HepG2 (cell line): ENCODE data around the gene CCDC73. TPM values are rescaled to one million over a fixed set of nuclear protein-coding genes. Genes with fewer than 3 reads are reported as not detected.

Experiments
- ATAC-seq: fragments of 200-7000 bp; cut with Tn5 transposase; 3 replicates; pipeline ENCODE4 v1.9.1; 2020; ENCODE audit warnings: mild to moderate bottlenecking, moderate library complexity
- BruUV-seq: library from RNA; stranded (reverse); fragments of 400-500 nt; replicated peaks from 2 replicates; lab custom pipeline; 2021; lab: Mats Ljungman, UMichigan
- CTCF ChIA-PET: fragments of 300-600 bp; formaldehyde crosslinking; extraction: SDS; loops from one replicate; lab custom pipeline; 2021; ENCODE audit warnings: low total read pairs, inconsistent platforms, low intra/inter-chr PET ratio; lab: Yijun Ruan, JAX
- POLR2A ChIA-PET: fragments of 350-600 bp; sonication (Branson Sonifier 250); formaldehyde crosslinking; loops from one replicate; lab custom pipeline; 2020; ENCODE audit warnings: antibody characterized with exemption, inconsistent platforms; lab: Yijun Ruan, JAX
- DNase-seq: peaks from one replicate; pipeline ENCODE4 v3.0.0-alpha.2; 2015; ENCODE audit warnings: low spot score
- FAIRE-seq: peaks from 3 replicates; lab custom pipeline; 2011; peaks lifted over from hg19 to GRCh38; lab: Jason Lieb, UNC
- H2AFZ ChIP-seq: one replicate; pipeline ENCODE4 v1.6.1; 2011; ENCODE audit warnings: low read length, inconsistent platforms
- H3K27ac ChIP-seq: fragments of 300-600 bp; 3 replicates; pipeline ENCODE4 v1.8.0; 2011; ENCODE audit warnings: mixed run types, mild to moderate bottlenecking, mixed read lengths, low read length, inconsistent platforms; ENCODE audit not compliant: insufficient read depth; ENCODE audit errors: extremely low read length
- H3K27me3 ChIP-seq, 2 experiments: fragments of 200-600 bp in 1 of 2; 2 replicates in 1 of 2; 3 replicates in 1 of 2; pipeline versions ENCODE4 v1.6.0 to v1.8.0; 2011; ENCODE audit warnings: low read length in 2 of 2, mild to moderate bottlenecking in 2 of 2, moderate library complexity in 2 of 2, inconsistent platforms in 1 of 2; ENCODE audit not compliant: insufficient read depth in 2 of 2, control insufficient read depth in 1 of 2
- H3K36me3 ChIP-seq, 2 experiments: fragments of 200-600 bp in 1 of 2; replicated peaks in 1 of 2; 2 replicates in 1 of 2; 3 replicates in 1 of 2; pipeline versions ENCODE4 v1.5.1 to v1.8.0; 2011; ENCODE audit warnings: low read length in 2 of 2, inconsistent platforms in 1 of 2; ENCODE audit not compliant: insufficient read depth in 2 of 2, control insufficient read depth in 1 of 2
- H3K4me1 ChIP-seq: 2 replicates; pipeline ENCODE4 v1.5.1; 2012; ENCODE audit warnings: low read length, inconsistent platforms; ENCODE audit not compliant: insufficient read depth
- H3K4me2 ChIP-seq: 2 replicates; pipeline ENCODE4 v1.6.0; 2011; ENCODE audit warnings: low read depth, low read length, inconsistent platforms
- H3K4me3 ChIP-seq, 3 experiments: fragments of 200-600 bp in 1 of 3; sonication (generic), shearing (Covaris generic) in 1 of 3; replicated peaks in 1 of 3; 2 replicates each; pipeline ENCODE4 v1.5.1; 2011 to 2016; ENCODE audit warnings: low read length in 3 of 3, inconsistent platforms in 2 of 3, low read depth in 2 of 3, mild to moderate bottlenecking in 2 of 3, control low read depth in 1 of 3, mixed read lengths in 1 of 3; ENCODE audit not compliant: insufficient read depth in 1 of 3
- H3K79me2 ChIP-seq: one replicate; pipeline ENCODE4 v1.6.1; 2011; ENCODE audit warnings: low read length, inconsistent platforms; ENCODE audit not compliant: insufficient read depth
- H3K9ac ChIP-seq: 2 replicates; pipeline ENCODE4 v1.6.0; 2011; ENCODE audit warnings: mild to moderate bottlenecking, low read depth, low read length, inconsistent platforms; ENCODE audit not compliant: insufficient read depth
- H3K9me3 ChIP-seq: 2 replicates; pipeline ENCODE4 v1.5.1; 2012; ENCODE audit warnings: mild to moderate bottlenecking, low read length
- H4K20me1 ChIP-seq: 2 replicates; pipeline ENCODE4 v1.6.0; 2011; ENCODE audit warnings: inconsistent platforms, mild to moderate bottlenecking, low read length, moderate library complexity; ENCODE audit not compliant: insufficient read depth
- BCL6 ChIP-seq: IDR thresholded peaks from 2 replicates; pipeline ENCODE4 v1.6.1; 2016; ENCODE audit warnings: missing genetic modification reagents, missing compliant biosample characterization
- CBX2 ChIP-seq, 2 experiments: fragments of 200-600 bp in 1 of 2; sonication (generic); formaldehyde crosslinking in 1 of 2; IDR thresholded peaks; 2 replicates each; pipeline versions ENCODE4 v1.7.0 to v1.8.1; 2018 to 2022; ENCODE audit warnings: low read depth in 2 of 2, low read length in 1 of 2, mild to moderate bottlenecking in 1 of 2, missing genetic modification reagents in 1 of 2
- CEBPB ChIP-seq: IDR thresholded peaks from 2 replicates; pipeline ENCODE4 v1.6.1; 2011; ENCODE audit warnings: low read depth, low read length, improper control_type of control experiment, borderline replicate concordance
- CEBPG ChIP-seq: IDR thresholded peaks from 2 replicates; pipeline ENCODE4 v1.6.1; 2016
- CREB1 ChIP-seq, 2 experiments: fragments of 450-650 bp in 1 of 2; IDR thresholded peaks; 2 replicates each; pipeline ENCODE4 v1.6.1; 2016 to 2017; ENCODE audit warnings: control low read depth in 1 of 2, mild to moderate bottlenecking in 1 of 2, missing compliant biosample characterization in 1 of 2, missing genetic modification characterization in 1 of 2
- FOXC1 ChIP-seq: sonication (generic); formaldehyde crosslinking; IDR thresholded peaks from 2 replicates; pipeline ENCODE4 v1.8.0; 2022; ENCODE audit warnings: mild to moderate bottlenecking, missing genetic modification reagents, borderline replicate concordance
- HDAC2 ChIP-seq: sonication (generic); formaldehyde crosslinking; IDR thresholded peaks from 2 replicates; pipeline ENCODE4 v1.4.0; 2020; ENCODE audit warnings: missing genetic modification reagents
- MYNN ChIP-seq: sonication (generic); formaldehyde crosslinking; IDR thresholded peaks from 2 replicates; pipeline ENCODE4 v1.4.0; 2020; ENCODE audit warnings: mild to moderate bottlenecking, low read depth, missing genetic modification reagents
- ZNF143 ChIP-seq: sonication (generic); formaldehyde crosslinking; IDR thresholded peaks from 2 replicates; pipeline ENCODE4 v1.4.0; 2020; ENCODE audit warnings: missing genetic modification reagents
- ZNF292 ChIP-seq: sonication (generic); formaldehyde crosslinking; IDR thresholded peaks from 2 replicates; pipeline ENCODE4 v1.8.1; 2022; ENCODE audit warnings: mild to moderate bottlenecking, low read depth, missing genetic modification reagents, borderline replicate concordance
- ZNF441 ChIP-seq: sonication (generic); formaldehyde crosslinking; IDR thresholded peaks from 2 replicates; pipeline ENCODE4 v1.7.0; 2021; ENCODE audit warnings: missing genetic modification reagents, borderline replicate concordance
- ZNF614 ChIP-seq: IDR thresholded peaks from 2 replicates; pipeline ENCODE4 v1.6.1; 2018; ENCODE audit warnings: missing biosample characterization, missing genetic modification reagents, inconsistent platforms, borderline replicate concordance
- ZNF790 ChIP-seq: sonication (generic); formaldehyde crosslinking; IDR thresholded peaks from 2 replicates; pipeline ENCODE4 v1.8.0; 2022; ENCODE audit warnings: missing genetic modification reagents, mild to moderate bottlenecking, borderline replicate concordance
- WGBS: methylation state at CpG from one replicate; pipeline ENCODE4 v1.1.6; 2017; ENCODE audit warnings: low lambda C conversion rate; 5-methylcytosine and 5-hydroxymethylcytosine counted together
- in situ Hi-C: cut with HindIII; loops from 2 replicates; pipeline ENCODE4 v1.10.0; 2017; ENCODE audit warnings: low pct_unique_long_range_greater_than_20kb; ENCODE audit not compliant: extremely low pct_ligation_motif_present
- intact Hi-C: fragments of 100-400 bp; cut with micrococcal nuclease; formaldehyde crosslinking; loops from one replicate; pipeline ENCODE4 v1.10.0; 2022; ENCODE audit not compliant: unreplicated experiment
- polyA plus RNA-seq, 8 experiments: library from polyadenylated mRNA; depleted of rRNA in 3 of 8; stranded (reverse) in 7 of 8; unstranded in 1 of 8; fragments of >200 nt; fragmentation: Illumina TruSeq in 4 of 8; extraction: Trizol in 4 of 8; gene quantifications; 2 replicates each; pipeline versions ENCODE4 v1.2.1 to v1.2.3, GENCODE V29; 2011 to 2016; ENCODE audit warnings: low read depth in 4 of 8, missing spikeins in 1 of 8, mixed read lengths in 1 of 8; ENCODE audit not compliant: insufficient read depth in 1 of 8
- total RNA-seq, 5 experiments: library from RNA; depleted of rRNA; stranded (reverse); fragments of >200 nt; fragmentation: Illumina TruSeq; extraction: Trizol; gene quantifications; 2 replicates each; pipeline ENCODE4 v1.2.3, GENCODE V29; 2016; ENCODE audit warnings: low read depth in 1 of 5
- TF ChIP-seq, protein P1 (sequence below): sonication (generic); formaldehyde crosslinking; IDR thresholded peaks from 2 replicates; pipeline ENCODE4 v1.5.0; 2020; ENCODE audit warnings: mild to moderate bottlenecking, missing genetic modification reagents
- TF ChIP-seq, protein P2 (sequence below): sonication (generic); formaldehyde crosslinking; IDR thresholded peaks from 2 replicates; pipeline ENCODE4 v1.5.1; 2020; ENCODE audit warnings: missing genetic modification reagents, mild to moderate bottlenecking, borderline replicate concordance

Gene CCDC73
- total and polyA plus RNA-seq, 2 of the 13 experiments (the other 11 are each of a cell fraction or from before 2014, with no cell fraction given): 0.01 to 0.11 TPM

DNA sequence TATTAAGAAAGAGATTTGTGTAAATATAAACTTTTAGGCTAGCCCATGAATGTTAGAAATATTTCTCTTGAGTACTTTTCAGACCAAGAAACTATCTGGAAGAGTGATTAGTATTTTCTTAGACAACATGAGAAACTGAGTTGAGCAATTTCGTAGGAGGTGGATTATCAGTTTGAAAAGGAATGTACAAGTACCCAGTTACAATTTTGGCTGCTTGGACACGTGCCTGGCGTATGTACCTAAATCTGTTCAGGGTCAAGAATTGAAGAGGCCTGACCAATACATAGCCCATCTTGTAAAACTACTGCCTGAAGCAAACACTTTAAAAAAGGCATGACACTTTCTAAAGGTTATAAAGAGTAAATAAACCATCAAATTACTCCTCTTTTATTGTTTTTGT, 71.1 kb downstream of the CCDC73 start:
- Histone ChIP-seq H3K79me2 (no peaks in the 10 kb centered on the region), H3K4me3 (no peak overlapping the region), H3K4me1 (no peaks in the 10 kb centered on the region), H4K20me1 (no peaks in the 10 kb centered on the region), H3K36me3 (no peaks in the 10 kb centered on the region), H3K27ac (no peak overlapping the region), H3K9ac (no peak overlapping the region), H3K27me3 (no peaks in the 10 kb centered on the region; a peak in 1 of 5 replicates), H3K9me3 (no peaks in the 10 kb centered on the region), H3K4me2 (no peak overlapping the region), H2AFZ (no peak overlapping the region)
- DNase-seq: no peak
- intact Hi-C loops: no loop called here
- no peak for FAIRE-seq
- BruUV-seq: no TSS peak
- whole genome bisulfite sequencing: 2% methylated on average over 3 of the region's 3 CpGs
- no peak for TF ChIP-seq CEBPB
- TF ChIP-seq, protein P1, sequence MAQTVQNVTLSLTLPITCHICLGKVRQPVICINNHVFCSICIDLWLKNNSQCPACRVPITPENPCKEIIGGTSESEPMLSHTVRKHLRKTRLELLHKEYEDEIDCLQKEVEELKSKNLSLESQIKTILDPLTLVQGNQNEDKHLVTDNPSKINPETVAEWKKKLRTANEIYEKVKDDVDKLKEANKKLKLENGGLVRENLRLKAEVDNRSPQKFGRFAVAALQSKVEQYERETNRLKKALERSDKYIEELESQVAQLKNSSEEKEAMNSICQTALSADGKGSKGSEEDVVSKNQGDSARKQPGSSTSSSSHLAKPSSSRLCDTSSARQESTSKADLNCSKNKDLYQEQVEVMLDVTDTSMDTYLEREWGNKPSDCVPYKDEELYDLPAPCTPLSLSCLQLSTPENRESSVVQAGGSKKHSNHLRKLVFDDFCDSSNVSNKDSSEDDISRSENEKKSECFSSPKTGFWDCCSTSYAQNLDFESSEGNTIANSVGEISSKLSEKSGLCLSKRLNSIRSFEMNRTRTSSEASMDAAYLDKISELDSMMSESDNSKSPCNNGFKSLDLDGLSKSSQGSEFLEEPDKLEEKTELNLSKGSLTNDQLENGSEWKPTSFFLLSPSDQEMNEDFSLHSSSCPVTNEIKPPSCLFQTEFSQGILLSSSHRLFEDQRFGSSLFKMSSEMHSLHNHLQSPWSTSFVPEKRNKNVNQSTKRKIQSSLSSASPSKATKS (CRISPR knock-in tag): no peak
- TF ChIP-seq CBX2 (IDR thresholded peaks at IDR 0.05; ENCODE audit: low read depth, low read length): no peak
- TF ChIP-seq CBX2 (CRISPR knock-in tag; IDR thresholded peaks at IDR 0.05; ENCODE audit: low read depth): no peak
- TF ChIP-seq FOXC1 (CRISPR knock-in tag): no peak
- TF ChIP-seq CREB1 (IDR thresholded peaks at IDR 0.05): no peak
- no peak for TF ChIP-seq CREB1 (CRISPR knock-in tag; IDR thresholded peaks at IDR 0.05)
- no peak for TF ChIP-seq HDAC2 (CRISPR knock-in tag)
- TF ChIP-seq ZNF790 (CRISPR knock-in tag): no peak
- TF ChIP-seq BCL6: no peak
- no peak for TF ChIP-seq ZNF292 (CRISPR knock-in tag)
- TF ChIP-seq, protein P2, sequence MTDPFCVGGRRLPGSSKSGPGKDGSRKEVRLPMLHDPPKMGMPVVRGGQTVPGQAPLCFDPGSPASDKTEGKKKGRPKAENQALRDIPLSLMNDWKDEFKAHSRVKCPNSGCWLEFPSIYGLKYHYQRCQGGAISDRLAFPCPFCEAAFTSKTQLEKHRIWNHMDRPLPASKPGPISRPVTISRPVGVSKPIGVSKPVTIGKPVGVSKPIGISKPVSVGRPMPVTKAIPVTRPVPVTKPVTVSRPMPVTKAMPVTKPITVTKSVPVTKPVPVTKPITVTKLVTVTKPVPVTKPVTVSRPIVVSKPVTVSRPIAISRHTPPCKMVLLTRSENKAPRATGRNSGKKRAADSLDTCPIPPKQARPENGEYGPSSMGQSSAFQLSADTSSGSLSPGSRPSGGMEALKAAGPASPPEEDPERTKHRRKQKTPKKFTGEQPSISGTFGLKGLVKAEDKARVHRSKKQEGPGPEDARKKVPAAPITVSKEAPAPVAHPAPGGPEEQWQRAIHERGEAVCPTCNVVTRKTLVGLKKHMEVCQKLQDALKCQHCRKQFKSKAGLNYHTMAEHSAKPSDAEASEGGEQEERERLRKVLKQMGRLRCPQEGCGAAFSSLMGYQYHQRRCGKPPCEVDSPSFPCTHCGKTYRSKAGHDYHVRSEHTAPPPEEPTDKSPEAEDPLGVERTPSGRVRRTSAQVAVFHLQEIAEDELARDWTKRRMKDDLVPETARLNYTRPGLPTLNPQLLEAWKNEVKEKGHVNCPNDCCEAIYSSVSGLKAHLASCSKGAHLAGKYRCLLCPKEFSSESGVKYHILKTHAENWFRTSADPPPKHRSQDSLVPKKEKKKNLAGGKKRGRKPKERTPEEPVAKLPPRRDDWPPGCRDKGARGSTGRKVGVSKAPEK (CRISPR knock-in tag): no peak
- no peak for TF ChIP-seq ZNF143
- TF ChIP-seq MYNN: no peak
- no peak for TF ChIP-seq ZNF614 (CRISPR knock-in tag)
- no peak for TF ChIP-seq ZNF441 (CRISPR knock-in tag)
- no peak for TF ChIP-seq CEBPG
- no peak for ATAC-seq
- ChIA-PET CTCF (no interaction called here), POLR2A (no interaction called here)
- in situ Hi-C loops: no loop called here
